Subcutaneous adipose tissue (tissue), 4 donors: ENCODE results near the gene CXCL14. TPM values are rescaled to one million over a fixed set of nuclear protein-coding genes. Genes with fewer than 3 reads are reported as not detected.

Experiments used
- CTCF ChIP-seq: fragments of 450-650 bp; IDR thresholded peaks from one replicate; pipeline ENCODE4 v1.5.1; 2016; ENCODE audit warnings: low read depth, mild to moderate bottlenecking, control low read depth, antibody characterized with exemption, moderate library complexity
- total RNA-seq, 4 donors: library from RNA; depleted of rRNA; stranded (reverse); fragments of >200 nt; gene quantifications; one replicate each; pipeline ENCODE4 v1.1.0, GENCODE V29; 2016

The CXCL14 gene
- total RNA-seq, 4 donors from 2014 or later, result 76.2 to 302 (median 136) TPM

DNA sequence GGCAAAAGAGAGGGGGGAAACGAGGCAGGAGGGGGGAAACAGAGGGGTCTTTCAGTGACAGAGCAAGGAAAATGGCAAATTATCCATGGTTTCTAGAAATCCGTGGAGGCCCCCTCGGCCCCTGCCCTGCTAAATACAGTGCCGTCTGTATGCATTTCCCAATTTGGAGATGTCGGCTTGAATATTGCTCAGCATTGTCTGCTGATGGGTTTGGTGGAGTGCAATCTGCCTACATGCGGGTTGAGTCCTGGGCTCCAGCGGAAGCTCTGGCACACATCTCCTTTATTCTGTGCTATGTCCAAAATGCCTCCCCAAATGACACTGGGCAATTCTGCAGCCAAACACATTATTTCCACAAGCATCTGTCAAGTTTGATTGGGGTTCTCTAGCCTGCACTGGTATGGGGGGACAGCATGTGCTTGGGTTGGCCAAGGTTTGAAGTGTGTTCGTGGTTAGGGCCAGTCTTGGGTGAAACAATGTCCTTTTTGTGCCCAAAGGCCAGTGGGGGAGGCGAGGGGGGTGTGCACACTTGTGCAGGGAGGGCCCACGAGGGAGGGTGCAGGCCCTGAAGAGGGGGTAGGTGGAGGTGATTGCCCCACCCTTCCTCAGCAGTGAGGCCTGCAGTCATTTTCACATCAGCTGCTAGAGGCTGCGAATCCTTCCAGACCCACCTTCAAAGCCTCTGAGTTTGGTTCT, 36.8 kb downstream of the CXCL14 start:
- no peak for TF ChIP-seq CTCF

GRCh38 chr5:135539430-135540005, 39.3 kb downstream of the CXCL14 start:
- TF ChIP-seq CTCF, result no peak

- no peak for TF ChIP-seq CTCF
Measured at GRCh38 chr5:135538261-135538660, 40.5 kb downstream of the CXCL14 start.

DNA sequence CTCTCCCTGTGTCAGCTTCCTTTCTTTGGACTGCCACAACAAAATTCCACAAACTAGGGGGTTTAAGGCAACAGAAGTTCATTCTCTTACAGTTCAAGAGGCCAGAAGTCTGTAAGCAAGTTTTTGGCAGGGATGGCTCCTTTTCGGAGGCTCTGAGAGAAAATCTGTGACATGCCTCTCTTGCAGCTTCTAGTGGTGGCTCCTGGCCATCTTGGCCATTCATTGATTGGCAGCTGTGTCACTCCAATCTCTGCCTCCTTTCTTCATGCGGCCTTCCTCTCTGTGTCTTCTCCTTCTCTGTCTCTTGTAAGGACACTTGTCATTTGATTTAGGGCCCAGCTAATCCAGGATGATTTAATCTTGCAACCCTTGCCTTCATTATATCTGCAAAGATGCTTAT, 41.0 kb downstream of the CXCL14 start:
- TF ChIP-seq CTCF, result no peak

DNA sequence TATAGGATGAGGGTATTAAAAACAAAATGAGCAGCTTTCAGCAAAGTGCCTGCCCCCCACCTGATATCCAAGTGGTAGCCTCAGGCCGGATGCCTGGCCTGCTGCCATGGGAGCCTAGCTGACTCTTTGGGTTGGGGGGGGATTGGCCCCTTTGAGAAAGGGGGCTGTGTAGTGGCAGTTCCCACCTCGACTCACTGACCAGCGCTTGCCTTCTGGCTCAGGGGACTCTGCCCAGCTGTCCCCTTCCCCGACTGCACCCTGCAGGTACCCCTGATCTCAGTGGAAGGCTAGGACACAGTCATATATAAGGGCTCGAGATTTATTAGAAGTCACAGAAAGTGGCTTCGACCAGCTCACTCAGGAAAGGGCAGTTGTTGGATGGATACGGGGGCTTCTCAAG, 41.5 kb downstream of the CXCL14 start:
- no peak for TF ChIP-seq CTCF

- no peak for TF ChIP-seq CTCF
Measured at GRCh38 chr5:135535820-135536801, 42.7 kb downstream of the CXCL14 start, which contains the start of gene NEUROG1. TSS of gene NEUROG1 (minus strand) at chr5:135535964. CDS start at chr5:135535690, 274 bp downstream.

DNA sequence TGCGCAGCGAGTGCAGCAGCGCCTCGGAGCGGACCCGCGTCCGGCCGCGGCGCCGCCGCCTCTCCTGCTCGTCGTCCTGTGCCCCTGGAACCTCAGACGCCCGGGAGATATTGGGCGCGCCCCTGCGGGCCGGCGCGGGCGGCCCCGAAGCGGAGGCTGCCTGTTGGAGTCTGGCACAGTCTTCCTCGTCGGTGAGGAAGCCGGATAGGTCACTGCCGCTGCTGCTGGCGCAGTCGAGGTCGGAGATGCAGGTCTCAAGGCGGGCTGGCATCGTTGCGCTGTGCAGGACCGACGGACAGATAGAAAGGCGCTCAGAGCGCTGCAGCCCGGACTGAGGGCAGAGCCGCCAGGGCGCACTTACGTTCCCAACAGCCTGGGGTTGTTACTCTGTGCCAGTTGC, 43.4 kb downstream of the CXCL14 start:
- no peak for TF ChIP-seq CTCF
